ENCODE results near the gene CCDC154. TPM values are rescaled to one million over a fixed set of nuclear protein-coding genes. Genes with fewer than 3 reads are reported as not detected.

The CCDC154 gene
- total RNA-seq, 1 experiment from 2014 or later, result 0.26 TPM

DNA sequence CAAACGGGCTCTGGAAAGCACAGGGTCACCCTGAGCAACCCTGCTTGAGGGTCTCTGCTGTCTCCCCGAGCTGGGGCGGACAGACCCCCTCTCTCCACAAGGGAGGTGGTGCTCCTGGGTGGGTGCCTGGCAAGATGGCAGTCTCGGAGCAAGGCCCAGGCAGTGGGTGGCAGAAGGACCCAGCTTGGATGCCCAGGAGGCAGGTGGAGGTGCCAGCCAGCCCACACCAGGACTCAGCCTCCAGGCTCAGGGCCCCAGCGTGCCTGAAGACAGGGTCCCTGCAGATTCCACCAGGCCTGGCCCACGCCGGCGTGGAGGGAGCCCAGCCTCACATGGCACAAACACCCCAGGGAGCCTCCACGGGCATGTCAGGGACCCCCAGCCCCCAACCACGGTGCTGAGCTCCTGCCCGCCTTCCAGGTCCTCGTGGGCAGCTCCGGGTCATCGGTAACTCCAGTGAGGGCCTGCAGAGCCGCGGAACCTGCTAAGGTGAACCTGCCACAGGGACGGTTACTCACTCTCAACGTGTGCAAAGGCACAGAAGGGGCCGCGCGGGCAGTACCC, 50.7 kb downstream of the CCDC154 start:
- DNase-seq (ENCODE audit: low read depth), result no peak

DNA sequence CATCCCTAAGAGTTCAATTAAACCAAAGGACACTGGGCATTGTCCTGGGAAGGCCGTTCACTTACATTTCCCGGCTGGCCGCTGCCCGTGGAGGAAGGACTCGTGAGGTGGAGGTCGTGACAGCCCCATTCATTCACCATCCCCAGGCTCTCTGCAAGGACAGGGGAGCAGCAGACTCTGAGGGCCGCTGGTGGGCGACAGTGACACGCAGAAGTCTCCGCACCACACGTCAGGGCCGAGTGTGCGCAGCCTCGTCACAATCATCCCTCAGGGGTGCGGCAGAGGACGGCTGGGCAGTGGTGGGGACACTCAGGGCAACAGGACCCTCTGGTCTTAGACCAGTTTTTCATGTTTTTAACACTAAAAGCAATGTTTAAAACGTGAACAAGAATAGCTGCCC, 51.5 kb downstream of the CCDC154 start:
- DNase-seq (ENCODE audit: low read depth), result no peak

DNA sequence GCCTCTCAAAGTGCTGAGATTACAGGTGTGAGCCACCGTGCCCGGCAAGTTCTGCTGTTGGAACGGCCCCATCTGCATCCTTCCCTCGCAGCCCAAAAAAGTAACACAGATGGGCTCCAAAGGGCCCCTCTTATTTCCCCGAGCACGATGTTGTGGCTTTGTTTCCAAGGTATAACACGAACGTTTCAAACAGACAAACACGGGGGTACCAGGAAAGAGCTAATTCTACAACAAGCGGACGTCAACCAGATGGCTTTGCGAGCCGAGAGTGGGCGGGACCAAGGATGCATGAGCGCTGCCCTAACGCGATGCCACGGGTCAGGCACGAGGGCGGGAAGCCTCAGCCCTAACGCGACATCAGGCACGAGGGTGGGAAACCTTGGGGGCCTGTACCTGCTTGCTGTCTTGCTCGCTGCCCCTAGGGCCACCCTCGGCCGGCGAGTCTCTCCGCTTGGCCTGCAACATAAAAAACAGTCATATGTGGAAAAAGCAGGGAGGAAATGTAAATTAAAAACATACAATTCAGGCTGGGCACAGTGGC, 54.0 kb downstream of the CCDC154 start:
- DNase-seq (ENCODE audit: low read depth), result no peak

DNA sequence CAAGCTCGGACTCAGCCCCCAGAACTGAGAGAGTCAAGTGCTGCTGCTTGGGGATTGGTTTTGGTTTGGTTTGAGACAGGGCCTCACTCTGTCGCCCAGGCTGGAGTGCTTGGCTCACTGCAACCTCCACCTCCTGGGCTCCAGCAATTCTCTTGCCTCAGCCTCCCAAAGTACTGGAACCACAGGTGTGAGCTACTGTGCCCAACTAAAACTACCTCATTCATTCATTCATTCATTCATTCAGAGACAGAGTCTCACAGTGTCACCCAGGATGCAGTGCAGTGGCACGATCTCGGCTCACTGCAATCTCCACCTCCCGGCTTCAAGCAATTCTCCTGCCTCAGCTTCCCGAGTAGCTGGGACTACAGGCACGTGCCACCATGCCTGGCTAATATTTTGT, 54.6 kb downstream of the CCDC154 start:
- DNase-seq (ENCODE audit: low read depth), result no peak

DNA sequence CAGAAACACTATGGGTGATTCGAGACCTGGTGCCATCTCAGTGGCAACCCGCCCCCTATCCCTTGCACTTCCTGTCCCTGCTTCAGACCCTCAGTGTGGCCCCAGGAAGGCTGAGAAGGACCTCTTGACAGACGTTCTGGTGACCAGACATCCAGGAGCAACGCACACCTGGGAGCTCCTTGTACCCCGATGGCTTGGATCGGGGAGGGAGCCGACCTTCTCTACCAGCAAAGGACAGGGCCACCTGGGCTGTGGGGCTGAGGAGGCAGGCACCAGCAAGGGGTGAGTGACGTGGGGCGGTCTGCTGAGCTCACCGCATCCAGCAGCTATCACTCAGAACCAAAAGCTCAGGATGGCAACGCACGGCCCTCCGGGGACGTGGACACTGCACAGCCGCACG, 57.0 kb downstream of the CCDC154 start:
- DNase-seq (ENCODE audit: low read depth), result no peak

DNA sequence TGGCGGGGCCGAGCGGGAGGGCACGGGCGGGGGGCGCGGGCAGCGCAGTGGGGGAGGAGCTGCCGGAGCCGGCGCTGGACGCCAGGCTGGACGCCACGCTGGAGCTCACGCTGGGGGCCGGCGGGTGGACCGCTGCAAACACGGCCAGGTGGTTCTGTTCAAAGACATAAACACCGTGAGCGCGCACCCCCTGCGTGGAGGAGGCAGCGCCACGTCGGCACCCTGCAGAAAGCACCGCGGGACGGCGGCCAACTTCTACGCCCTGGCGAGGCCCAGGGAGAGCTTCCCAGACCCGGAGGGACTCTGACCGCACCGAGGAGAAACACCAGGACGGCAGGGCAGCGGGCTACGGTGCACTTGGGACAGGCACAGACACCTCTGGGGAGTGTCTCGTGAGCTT, 59.1 kb downstream of the CCDC154 start:
- DNase-seq (ENCODE audit: low read depth), result no peak

Other genes starting within 250 kb of the CCDC154 start
- not detected in 2 replicates for gene TPSG1, start 219.3 kb downstream of the CCDC154 start, total RNA-seq (2014; rRNA removed; shearing (Covaris generic))
- not detected in 2 replicates for gene TPSB2, start 214.4 kb downstream of the CCDC154 start, total RNA-seq (2014; rRNA removed; shearing (Covaris generic))
- gene TPSAB1, start 203.9 kb downstream of the CCDC154 start, total RNA-seq (2014; rRNA removed; shearing (Covaris generic)), result not detected in 2 replicates
- gene TPSD1, start 188.5 kb downstream of the CCDC154 start, total RNA-seq (2014; rRNA removed; shearing (Covaris generic)), result not detected in 2 replicates
- gene UBE2I, start 134.9 kb downstream of the CCDC154 start, total RNA-seq (2014; rRNA removed; shearing (Covaris generic)), result 73.1 and 121 TPM in 2 replicates
- 0.13 and 0.50 TPM in 2 replicates for gene BAIAP3, start 110.9 kb downstream of the CCDC154 start, total RNA-seq (2014; rRNA removed; shearing (Covaris generic))
- gene TSR3, start 92.7 kb downstream of the CCDC154 start, total RNA-seq (2014; rRNA removed; shearing (Covaris generic)), result 103 and 109 TPM in 2 replicates
- 38.2 and 38.9 TPM in 2 replicates for gene GNPTG, start 92.6 kb downstream of the CCDC154 start, total RNA-seq (2014; rRNA removed; shearing (Covaris generic))
- gene UNKL, start 29.9 kb downstream of the CCDC154 start, total RNA-seq (2014; rRNA removed; shearing (Covaris generic)), result 17.0 and 21.8 TPM in 2 replicates
- 42.0 and 62.9 TPM in 2 replicates for gene UQCC4, start 23.8 kb downstream of the CCDC154 start, total RNA-seq (2014; rRNA removed; shearing (Covaris generic))
- not detected in 2 replicates for gene PERCC1, start 13.5 kb downstream of the CCDC154 start, total RNA-seq (2014; rRNA removed; shearing (Covaris generic))
- gene CLCN7, start 30.5 kb upstream of the CCDC154 start, total RNA-seq (2014; rRNA removed; shearing (Covaris generic)), result 57.5 and 67.0 TPM in 2 replicates
- not detected in 2 replicates for gene PTX4, start 44.4 kb upstream of the CCDC154 start, total RNA-seq (2014; rRNA removed; shearing (Covaris generic))
- gene TELO2, start 48.8 kb upstream of the CCDC154 start, total RNA-seq (2014; rRNA removed; shearing (Covaris generic)), result 27.1 and 35.6 TPM in 2 replicates
- gene TMEM204, start 89.1 kb upstream of the CCDC154 start, total RNA-seq (2014; rRNA removed; shearing (Covaris generic)), result 35.7 and 37.2 TPM in 2 replicates
- gene IFT140, start 167.5 kb upstream of the CCDC154 start, total RNA-seq (2014; rRNA removed; shearing (Covaris generic)), result 3.3 and 5.0 TPM in 2 replicates
- gene CRAMP1, start 167.8 kb upstream of the CCDC154 start, total RNA-seq (2014; rRNA removed; shearing (Covaris generic)), result 5.7 and 7.0 TPM in 2 replicates
- 87.1 and 111 TPM in 2 replicates for gene JPT2, start 233.7 kb upstream of the CCDC154 start, total RNA-seq (2014; rRNA removed; shearing (Covaris generic))